ENCODE results near the gene FADS3. TPM values are rescaled to one million over a fixed set of nuclear protein-coding genes. Genes with fewer than 3 reads are reported as not detected.
A peak's percentile ranks its signal among the peaks of the same experiment; 100 is the strongest.

Gene FADS3
- total and polyA plus RNA-seq, 9 of the 15 experiments (the other 6 are each of a cell fraction or from before 2014, with no cell fraction given) = 0.97 to 148 (median 92.7) TPM

DNA sequence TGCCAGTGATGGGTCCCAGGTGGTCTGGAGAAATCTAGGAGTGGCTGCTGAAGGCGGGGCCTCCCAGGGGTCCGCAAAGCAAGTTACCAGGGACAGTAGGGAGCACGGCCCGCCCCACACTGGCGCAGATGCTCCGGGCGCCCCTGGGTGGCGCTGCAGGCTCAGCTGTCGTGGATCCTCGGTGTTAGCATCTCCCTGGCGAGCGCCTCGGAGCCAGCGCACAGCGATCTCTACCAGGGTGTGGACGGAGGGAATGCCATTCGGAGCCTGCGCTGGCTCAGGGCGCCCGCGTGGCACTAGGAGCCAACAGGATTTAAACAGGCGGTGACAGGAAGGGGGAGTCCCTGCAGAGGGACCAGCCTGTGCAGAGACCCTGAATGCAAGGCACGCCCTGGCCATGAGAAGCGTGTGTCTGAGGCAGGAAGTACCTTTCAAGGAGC lies 20.2 kb downstream of the FADS3 start (continued):
- TF ChIP-seq MGA (IDR thresholded peaks at IDR 0.05) = no peak
- no peak for TF ChIP-seq YBX1 (IDR thresholded peaks at IDR 0.05)
- TF ChIP-seq BHLHE40 (IDR thresholded peaks at IDR 0.05; ENCODE audit: low read length) = peak; percentile 50
- TF ChIP-seq FOXK2 (conservative IDR thresholded peaks at IDR 0.05 in 1 of 2, IDR thresholded peaks at IDR 0.05 in 1 of 2; ENCODE audit: low read depth in 2 of 2) = no peak
- TF ChIP-seq, protein P1, sequence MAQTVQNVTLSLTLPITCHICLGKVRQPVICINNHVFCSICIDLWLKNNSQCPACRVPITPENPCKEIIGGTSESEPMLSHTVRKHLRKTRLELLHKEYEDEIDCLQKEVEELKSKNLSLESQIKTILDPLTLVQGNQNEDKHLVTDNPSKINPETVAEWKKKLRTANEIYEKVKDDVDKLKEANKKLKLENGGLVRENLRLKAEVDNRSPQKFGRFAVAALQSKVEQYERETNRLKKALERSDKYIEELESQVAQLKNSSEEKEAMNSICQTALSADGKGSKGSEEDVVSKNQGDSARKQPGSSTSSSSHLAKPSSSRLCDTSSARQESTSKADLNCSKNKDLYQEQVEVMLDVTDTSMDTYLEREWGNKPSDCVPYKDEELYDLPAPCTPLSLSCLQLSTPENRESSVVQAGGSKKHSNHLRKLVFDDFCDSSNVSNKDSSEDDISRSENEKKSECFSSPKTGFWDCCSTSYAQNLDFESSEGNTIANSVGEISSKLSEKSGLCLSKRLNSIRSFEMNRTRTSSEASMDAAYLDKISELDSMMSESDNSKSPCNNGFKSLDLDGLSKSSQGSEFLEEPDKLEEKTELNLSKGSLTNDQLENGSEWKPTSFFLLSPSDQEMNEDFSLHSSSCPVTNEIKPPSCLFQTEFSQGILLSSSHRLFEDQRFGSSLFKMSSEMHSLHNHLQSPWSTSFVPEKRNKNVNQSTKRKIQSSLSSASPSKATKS (CRISPR knock-in tag; IDR thresholded peaks at IDR 0.05) = no peak
- TF ChIP-seq NEUROD1 (IDR thresholded peaks at IDR 0.05; ENCODE audit: borderline replicate concordance, low read depth, low read length, partially characterized antibody) = peak; percentile 33
- no peak for TF ChIP-seq SMARCC2 (IDR thresholded peaks at IDR 0.05; ENCODE audit: low read depth)
- TF ChIP-seq EP300 (IDR thresholded peaks at IDR 0.05; ENCODE audit: low read length) = no peak
- no peak for TF ChIP-seq POU5F1 (IDR thresholded peaks at IDR 0.05; ENCODE audit: borderline replicate concordance, low read depth, low read length, partially characterized antibody)
- TF ChIP-seq LEF1 (IDR thresholded peaks at IDR 0.05) = no peak
- TF ChIP-seq ERF (CRISPR knock-in tag; IDR thresholded peaks at IDR 0.05) = no peak
- TF ChIP-seq, protein P2, sequence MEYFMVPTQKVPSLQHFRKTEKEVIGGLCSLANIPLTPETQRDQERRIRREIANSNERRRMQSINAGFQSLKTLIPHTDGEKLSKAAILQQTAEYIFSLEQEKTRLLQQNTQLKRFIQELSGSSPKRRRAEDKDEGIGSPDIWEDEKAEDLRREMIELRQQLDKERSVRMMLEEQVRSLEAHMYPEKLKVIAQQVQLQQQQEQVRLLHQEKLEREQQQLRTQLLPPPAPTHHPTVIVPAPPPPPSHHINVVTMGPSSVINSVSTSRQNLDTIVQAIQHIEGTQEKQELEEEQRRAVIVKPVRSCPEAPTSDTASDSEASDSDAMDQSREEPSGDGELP (CRISPR knock-in tag; IDR thresholded peaks at IDR 0.05; ENCODE audit: borderline replicate concordance) = peak; percentile 92
- no peak for TF ChIP-seq WHSC1 (IDR thresholded peaks at IDR 0.05; ENCODE audit: low read length)
- no peak for TF ChIP-seq ZNF561 (CRISPR knock-in tag; conservative IDR thresholded peaks at IDR 0.05)

All from K562 (cell line).